ENCODE data around the gene CTSV.
"Not testable (repeated sequence)": the region's sequence is repeated elsewhere in the genome, so short reads cannot be mapped to it uniquely, and the experiment has no call there.

- TF ChIP-seq POLR2A, CTCF (IDR thresholded peaks at IDR 0.05): not testable (repeated sequence)
Measured at GRCh38 chr9:97023505-97023904, 15.4 kb downstream of the CTSV start.
